HG02678 (cell line): ENCODE data around the gene CLEC16A.

Experiments
- ATAC-seq: cut with Tn5 transposase; IDR thresholded peaks from one replicate; pipeline ENCODE4 v1.9.1; 2021; ENCODE audit warnings: mild to moderate bottlenecking, moderate library complexity; ENCODE audit not compliant: unreplicated experiment

The CLEC16A gene

DNA sequence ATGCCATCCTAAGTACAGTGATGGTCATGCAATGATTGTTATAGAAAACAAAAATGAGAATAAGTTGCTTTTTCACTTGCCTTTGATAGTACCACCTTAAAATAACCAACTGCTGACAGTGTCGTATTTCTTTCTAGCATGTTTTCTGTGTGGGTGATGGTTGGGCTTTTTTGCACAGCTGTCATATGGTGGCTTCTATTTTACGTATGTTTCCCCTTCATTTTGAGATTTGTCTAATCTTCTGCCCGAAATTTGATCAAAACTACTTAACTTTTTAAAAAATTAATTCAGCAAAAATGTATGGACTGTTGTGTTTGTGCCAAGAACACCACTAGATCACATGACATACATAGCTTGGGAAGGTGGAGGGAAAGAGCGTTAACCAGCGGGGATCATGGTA, 90.7 kb downstream of the CLEC16A start:
- ATAC-seq: no peak

DNA sequence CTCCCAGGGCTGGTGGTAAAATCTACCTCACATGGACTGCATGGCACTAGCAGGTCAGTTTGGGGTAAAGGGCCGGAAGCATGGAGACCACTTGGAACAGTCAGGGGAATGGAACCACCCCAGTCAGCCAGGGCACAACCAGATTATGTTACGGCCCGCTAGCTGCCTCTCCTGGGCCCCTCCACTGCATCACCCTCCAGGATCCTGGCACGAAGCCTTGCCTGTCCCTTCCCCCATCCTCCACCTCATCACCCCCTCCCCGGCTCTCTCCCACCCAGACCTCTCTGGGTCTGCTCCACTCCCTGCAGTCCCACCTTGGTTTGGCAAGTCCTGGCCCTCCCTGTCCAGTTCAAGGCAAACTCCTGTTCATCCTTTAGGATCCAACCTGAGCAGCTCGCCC, 91.7 kb downstream of the CLEC16A start:
- no peak for ATAC-seq

DNA sequence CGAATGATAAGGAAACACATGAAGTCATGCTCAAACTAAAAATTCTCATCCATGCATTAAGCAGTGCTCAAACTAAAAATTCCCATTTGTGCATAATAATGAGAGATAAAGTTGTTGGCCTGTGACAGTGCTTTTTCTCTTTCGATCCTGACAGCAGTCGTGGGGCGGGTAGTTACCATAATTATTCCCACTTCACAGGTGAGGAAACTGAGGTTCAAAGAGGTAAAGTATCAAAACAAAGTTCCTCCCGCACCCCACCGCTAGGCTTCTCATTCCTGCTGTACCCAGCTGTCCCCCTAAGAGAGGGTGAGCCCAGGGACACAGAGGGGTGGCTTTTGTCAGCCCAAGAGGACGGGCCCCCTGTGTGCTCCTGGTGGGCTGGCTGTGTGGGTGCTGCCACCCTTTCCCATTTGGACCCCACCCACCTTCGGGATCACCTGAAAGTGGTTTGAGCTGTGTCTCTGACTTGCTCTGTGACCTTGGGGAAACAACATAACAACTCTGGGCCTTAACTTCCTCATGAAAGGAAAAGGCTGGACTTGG, 92.6 kb downstream of the CLEC16A start:
- no peak for ATAC-seq

GRCh38 chr16:11038305-11038704, 93.9 kb downstream of the CLEC16A start:
- ATAC-seq: no peak

- no peak for ATAC-seq
Observed at GRCh38 chr16:11038777-11039176, 94.4 kb downstream of the CLEC16A start.

DNA sequence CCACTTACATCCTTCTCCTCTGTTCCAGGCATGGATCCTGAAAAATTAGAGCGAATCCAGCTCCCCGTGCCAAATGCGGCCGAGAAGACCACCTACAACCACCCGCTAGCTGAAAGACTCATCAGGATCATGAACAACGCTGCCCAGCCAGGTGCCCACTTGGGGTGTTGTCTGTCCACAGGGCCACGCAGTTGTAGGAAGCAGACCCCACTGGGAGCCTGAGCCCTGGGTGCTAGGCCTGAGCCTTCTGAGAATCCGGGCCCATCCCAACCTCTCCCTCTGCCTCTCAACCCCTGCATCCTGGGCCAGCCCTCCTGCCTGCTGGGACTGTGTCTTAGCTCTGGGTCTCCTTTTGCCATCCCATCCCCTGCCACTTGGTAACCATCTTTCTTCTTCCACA, 95.4 kb downstream of the CLEC16A start:
- ATAC-seq: no peak

DNA sequence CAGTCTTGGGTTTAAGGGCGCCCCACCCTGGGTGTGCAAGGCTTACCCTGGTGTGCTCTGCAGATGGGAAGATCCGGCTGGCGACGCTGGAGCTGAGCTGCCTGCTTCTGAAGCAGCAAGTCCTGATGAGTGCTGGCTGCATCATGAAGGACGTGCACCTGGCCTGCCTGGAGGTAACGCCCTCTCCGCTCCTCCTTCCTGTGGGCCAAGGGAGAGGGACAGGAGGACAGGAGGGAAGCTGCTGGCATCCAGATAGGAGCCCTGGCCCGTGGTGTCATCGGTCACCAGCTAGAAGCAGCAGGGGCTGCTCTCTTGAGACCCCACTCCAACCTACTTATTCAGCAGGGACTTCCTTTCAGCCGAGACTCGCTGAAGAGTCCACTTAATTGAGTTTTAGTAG, 97.8 kb downstream of the CLEC16A start:
- ATAC-seq: no peak

GRCh38 chr16:11045441-11045840, 101.1 kb downstream of the CLEC16A start:
- ATAC-seq: no peak

DNA sequence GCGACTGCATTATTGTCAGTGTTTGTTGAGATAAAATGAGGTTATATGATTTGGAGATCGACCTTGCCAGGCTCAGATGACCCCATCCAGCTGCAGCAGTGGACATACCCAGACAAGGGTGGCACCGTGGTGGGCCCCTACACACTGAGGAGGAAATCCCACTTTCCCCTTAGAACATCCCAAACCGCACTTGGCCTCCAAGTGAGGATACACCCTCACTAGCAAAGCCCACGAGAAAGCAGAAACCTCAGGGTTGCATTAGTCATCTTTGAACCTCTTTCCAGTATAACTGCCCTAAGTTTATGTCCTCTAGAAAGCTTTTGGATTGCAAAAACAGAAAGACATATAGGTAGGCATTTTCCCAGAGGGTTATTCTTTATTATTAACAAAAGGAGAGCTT, 101.5 kb downstream of the CLEC16A start:
- no peak for ATAC-seq

GRCh38 chr16:11046382-11046931, 102.1 kb downstream of the CLEC16A start:
- ATAC-seq: no peak

- no peak for ATAC-seq
Observed at GRCh38 chr16:11047057-11047456, 102.7 kb downstream of the CLEC16A start.

DNA sequence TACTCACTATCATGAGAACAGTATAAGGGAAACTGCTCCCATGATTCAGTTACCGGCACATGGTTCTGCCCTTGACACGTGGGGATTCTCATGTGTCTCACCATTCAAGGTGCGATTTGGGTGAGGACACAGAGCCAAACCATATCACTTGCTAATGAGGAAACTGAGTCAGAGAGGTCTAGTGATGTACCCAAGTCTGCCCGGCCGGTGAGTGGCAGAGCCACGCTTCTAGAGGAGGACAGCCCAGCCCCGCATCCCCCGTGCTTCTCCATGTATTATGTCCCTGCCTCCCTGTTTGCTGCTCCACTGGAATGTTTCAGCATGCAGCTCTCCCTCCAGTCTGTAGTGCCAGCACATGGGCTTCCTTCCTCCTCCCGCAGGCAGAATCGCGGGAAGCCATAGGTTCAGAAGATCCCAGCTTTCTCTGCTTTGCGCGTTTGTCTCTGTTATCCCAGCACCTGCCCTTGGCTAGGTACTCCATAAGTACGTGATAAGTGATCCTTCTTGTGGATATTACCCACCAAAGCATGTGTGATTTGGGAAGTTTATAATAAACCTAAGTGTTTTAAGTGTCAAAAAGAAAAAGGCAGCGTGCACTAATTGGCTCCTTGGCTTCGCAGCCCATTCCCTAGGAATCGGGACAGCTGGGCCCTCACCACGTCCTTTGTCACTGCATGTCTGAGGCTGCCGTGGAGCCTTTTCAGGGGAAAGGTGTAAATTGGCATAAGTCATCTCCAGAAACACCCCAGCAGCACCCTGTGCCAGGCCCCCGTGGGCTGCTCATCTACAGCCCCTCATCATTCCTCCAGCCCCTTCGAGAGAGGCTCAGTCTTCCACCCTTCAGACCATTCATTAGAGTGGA, 103.8 kb downstream of the CLEC16A start:
- ATAC-seq: no peak

GRCh38 chr16:11049396-11050059, 105.2 kb downstream of the CLEC16A start:
- no peak for ATAC-seq

DNA sequence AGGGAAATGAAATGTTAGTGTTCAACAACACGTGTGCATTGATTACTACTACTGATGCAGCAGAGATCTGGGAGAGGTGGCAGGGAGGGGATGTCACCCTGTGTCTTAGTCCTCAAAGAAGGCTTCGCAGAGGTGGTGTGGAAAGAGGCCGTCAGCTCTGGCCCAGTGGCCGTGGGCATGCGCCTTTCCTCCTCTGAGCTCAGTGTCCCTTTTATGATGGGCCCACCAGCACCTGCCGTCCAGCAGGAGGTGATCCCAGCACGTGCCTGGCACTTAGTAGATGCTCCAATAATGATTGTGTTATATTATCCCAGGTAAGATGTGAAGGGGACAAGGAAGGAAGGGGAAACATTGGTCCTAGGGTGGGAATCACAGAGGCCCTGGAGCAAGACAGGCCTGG, 106.2 kb downstream of the CLEC16A start:
- no peak for ATAC-seq

GRCh38 chr16:11050944-11051343, 106.6 kb downstream of the CLEC16A start:
- ATAC-seq: no peak

DNA sequence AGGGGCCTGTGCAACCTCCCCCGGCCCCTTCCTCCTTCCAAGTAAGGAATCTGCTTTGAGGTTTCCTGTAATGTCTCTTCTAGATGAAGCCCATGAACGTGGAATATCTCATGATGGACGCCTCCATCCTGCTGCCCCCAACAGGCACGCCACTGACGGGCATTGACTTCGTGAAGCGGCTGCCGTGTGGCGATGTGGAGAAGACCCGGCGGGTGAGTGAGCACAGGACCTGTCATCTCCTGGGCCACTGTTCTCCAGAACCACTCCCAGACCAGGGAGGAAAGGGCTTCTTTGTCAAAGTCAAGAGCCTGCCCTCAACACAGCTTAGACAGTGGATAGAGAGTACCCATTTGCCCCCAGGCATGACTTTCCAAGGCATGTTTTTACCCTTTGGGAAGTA, 107.1 kb downstream of the CLEC16A start:
- ATAC-seq: no peak

DNA sequence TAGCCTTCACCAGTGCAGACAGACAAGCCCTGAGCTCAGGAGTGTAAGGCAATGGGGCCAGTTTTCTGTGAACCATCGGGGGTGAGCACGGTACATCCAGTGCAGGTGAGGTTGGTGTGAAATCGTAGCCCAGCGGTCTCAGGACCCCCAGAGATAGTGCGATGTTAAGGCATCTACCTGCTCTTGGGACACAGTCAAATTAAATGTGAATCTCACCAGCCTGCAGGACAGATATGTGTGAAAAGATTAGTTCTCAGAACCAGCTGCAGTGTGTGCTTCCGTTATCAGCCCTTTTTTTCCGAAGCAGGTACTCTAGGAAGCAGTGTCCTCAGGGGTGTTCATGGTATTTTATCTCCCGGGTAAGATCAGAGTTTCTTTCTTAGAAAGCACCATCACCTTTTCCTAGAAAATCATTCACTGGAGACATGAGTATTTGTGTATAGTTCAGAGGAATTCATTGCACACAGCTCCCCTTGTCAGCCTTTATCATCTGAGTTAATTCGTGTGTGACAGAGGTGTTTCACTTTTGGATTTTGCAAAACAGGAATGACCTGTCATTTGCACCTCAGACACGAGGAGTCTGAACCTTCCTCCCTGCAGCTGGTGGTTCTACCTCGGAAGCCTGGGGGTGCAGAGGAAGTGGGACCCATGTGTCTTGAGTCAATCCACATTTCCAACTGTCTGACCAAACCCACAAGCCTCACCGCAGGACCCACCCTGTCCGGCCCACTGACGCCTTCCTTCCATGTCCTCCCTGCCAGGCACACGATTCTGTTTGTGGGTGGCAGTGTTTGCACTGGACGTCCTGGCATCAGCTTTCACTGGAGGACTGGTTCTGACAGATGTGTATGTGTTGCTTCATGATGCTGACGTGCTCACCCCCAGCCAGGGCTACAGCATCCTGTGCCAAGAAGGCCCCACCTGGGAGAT, 107.8 kb downstream of the CLEC16A start:
- peak; percentile 79 for ATAC-seq

DNA sequence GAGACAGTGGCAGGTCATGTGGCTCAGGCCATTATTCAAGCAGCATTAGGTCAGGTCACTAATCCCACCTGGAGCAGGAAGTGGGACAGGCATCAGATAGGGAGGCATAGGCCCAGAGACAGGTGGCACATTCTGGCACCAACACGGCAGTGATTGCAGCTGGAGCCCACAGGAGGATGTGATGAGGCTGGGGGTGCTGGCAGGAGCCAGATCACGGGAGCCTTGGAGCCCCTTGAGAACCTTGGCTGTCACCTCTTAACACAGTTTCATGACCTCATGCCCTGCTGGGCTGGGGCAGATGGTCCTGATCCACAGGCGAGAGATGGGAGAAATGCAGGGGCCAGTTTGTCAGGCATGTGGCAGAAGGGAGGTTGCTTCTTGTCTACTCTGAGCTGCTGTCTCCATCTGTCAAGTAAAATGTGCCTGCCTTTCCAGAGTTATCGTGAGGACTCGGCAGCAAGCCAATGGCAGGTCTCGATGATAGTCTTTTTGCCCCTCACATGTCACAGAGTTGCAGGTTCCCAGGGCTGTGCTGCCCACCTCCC, 109.6 kb downstream of the CLEC16A start:
- no peak for ATAC-seq

- no peak for ATAC-seq
Observed at GRCh38 chr16:11056090-11056992, 112.0 kb downstream of the CLEC16A start.
